Umbilical cord (tissue), 2 donors: ENCODE results near the gene GPR146. TPM values are rescaled to one million over a fixed set of nuclear protein-coding genes. Genes with fewer than 3 reads are reported as not detected.
"Not testable (repeated sequence)": the region's sequence is repeated elsewhere in the genome, so short reads cannot be mapped to it uniquely, and the experiment has no call there.

ENCODE experiments used
- DNase-seq: peaks from one replicate; pipeline ENCODE4 v3.0.0-alpha.2; 2015; ENCODE audit warnings: low spot score
- total RNA-seq: library from RNA; depleted of rRNA; stranded (reverse); fragments of >200 nt; gene quantifications from one replicate; pipeline ENCODE4 v1.2.3, GENCODE V29; 2014; ENCODE audit warnings: low replicate concordance; ENCODE audit not compliant: insufficient read depth

GPR146 gene, protein sequence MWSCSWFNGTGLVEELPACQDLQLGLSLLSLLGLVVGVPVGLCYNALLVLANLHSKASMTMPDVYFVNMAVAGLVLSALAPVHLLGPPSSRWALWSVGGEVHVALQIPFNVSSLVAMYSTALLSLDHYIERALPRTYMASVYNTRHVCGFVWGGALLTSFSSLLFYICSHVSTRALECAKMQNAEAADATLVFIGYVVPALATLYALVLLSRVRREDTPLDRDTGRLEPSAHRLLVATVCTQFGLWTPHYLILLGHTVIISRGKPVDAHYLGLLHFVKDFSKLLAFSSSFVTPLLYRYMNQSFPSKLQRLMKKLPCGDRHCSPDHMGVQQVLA
- 14.9 TPM for total RNA-seq

DNA sequence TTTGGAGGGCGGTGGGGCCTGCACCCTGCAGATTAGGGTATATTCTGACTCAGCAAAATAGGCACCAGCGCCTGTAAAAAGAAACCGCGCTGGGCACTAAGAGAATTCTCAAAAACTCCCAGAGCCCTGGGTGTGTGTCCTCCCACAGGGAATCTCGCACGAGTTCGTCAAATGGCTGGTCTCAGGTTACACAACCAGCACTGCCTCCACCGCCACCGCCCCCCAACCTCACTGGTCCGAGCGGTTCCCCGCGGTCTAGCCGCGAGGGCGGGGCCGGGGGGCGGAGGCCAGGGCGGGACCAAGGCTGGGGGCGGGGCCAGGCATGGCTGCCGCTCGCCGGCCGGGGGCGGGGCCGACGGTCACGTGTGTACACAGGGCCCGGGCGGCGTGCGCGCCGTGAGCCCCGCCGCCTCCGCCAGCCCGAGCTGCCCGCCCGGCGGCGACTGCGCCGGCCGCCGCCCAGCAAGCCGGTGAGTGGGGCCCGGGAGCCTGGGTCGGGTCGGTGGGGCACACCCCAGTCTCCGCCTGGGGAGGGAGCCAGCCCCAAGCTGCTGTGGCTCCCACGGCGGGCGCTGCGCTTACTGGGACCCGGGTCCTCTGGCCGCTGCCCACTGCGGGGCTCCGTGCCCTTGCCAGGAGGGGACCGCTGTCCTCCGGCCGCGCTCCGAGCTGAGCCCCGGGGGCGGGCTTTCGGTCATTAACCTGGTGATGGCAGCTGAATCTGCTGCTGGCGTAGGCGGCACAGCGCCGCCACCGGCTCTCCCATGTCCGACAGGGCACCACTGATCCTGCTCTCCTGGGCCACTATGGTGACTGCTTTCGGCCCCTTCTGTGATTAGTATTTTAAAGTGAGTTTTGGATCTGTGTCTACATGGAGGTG lies at the start of gene GPR146:
GPR146 (plus strand) TSS at position 358 of the 880 bp plus-strand sequence. CDS start 12,970 bp downstream, outside the sequence.
- peak; percentile 99 for DNase-seq

DNA sequence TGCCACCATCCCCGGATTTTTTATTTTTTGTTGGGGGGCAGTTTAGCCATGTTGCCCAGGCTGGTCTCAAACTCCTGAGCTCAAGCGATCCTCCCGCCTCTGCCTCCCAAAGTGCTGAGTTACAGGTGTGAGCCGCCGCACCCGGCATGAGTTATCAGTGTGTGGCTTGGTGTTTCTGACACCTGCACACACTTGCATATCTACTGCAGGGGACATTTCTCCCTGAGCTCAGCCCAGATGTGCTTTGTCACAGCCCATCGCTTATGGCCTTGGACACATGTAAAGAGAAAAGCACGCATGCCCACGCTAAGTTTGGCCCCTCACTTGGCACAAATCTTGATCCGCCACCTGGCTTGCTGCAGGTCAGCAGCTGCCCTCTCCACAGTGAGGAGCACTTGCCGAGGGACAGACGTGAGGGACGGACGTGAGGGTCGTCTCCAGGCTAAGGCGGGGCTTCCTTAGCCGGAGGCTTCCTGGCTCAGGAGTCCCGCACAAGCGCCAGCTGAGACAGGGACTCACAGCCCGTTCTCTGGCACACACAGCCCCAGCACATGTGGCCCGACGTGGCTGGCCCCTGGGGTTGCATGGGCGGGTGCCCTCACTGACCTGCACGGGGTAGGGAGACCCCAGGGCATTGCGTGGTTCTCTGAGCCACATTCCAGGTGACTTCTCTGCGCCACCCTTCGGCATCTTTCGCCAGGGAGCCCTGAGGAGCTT lies 49.6 kb upstream of the GPR146 start:
- DNase-seq = no peak

DNA sequence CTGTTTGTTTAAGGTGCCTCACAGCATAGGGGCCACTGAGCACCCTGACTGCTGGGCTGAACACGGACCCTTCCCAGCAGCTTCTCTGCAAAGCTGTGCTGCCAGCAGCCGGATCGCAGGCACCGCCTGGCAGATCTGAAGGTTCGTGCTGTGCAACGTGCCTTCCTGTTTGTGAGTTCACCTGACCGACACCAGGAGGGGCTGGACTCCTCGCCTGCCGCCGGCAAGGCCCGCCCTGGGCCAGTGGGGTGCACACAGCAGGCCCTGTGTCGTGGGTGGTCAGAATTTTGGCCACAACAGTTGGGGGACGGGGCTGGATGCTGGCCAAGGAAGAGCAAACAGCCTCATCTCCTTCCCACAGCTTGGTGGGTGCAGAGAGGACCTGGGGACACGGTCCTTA lies 48.8 kb upstream of the GPR146 start:
- no peak for DNase-seq

DNA sequence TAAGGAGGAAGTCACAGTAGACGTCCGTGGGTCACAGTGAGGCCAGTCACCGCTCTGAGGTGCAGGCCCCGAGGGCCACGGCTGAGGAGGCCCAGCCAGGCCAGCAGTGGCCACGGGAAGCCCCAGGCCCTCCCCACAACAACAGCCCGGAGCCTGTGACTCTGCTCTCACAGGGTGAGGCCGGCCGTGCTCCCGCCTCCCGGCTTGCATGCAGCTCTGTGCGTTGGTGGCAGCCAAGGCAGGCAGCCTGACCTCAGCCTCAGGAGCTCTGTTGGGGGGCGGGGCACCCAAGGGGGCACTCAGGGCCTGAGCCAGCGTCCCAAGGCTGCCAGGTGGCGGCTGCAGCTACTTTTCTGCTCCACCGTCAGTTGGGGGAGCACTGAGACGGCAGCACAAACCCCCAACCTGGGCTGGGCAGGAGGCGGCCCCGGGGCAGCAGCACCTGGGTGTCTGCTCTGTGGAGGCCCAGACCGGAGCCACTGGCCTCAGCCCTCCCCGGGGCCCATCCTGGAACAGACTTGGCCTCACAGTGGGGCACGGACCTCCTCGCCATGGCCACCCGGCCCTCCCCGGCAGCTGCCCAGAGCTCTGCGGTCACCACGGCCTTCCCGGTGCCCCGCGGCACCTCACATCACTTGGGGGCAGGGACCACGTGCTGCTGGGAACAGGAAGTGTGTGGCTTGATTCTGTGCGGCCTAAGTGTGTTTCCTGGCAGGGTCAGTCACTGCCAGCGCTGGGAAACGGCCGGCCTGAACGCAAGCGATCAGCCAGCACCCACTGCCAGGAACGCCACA lies 48.1 kb upstream of the GPR146 start:
- no peak for DNase-seq

DNA sequence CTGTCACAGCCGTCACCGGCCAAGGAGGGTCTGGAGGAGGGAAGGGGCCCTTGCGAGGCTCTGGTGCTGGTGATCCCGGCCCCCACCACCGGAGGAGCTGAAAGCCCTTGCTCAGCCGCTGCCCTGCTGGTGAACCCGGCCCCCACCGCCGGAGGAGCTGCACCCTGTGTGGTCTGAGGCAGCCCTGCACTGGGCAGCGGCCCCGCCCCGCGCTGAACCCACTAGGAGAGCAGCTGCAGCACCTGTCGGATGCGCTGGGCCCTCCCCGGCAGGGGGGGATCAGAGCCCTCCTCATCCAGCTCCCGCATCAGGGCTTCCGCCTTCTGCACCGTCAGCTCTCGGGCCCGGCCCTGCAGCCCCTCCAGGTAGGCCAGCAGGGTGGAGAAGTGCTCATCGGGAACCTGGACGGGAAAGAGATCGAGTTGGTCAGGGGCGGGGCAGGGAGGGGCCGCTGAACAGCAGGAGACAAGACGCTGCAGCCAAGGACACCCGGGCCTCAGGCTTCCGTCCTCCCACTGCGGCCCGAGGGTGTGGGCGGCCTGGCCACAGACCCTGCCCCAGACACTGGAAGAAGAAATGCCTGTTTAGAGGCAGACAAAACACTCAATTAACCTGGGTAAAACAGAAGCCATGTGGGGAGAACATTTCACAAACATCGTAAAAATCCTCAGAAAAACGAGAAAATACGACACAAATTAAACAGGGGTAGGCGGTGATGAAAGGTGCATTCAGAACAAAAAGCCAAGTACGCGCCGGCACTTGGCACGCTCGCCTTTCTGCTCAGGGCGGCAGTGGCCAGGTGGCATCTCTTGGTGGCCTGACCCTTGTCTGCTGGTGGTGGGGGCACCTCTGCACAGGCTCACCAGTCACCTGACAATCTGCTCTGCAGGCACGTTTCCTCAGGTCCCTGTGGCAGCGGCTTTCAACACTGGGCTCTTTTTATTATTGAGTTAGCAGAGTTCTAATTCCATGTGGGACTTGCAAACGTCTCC lies 46.6 kb upstream of the GPR146 start:
- no peak for DNase-seq

GRCh38 chr7:999149-999879 lies 45.0 kb upstream of the GPR146 start:
- no peak for DNase-seq

DNA sequence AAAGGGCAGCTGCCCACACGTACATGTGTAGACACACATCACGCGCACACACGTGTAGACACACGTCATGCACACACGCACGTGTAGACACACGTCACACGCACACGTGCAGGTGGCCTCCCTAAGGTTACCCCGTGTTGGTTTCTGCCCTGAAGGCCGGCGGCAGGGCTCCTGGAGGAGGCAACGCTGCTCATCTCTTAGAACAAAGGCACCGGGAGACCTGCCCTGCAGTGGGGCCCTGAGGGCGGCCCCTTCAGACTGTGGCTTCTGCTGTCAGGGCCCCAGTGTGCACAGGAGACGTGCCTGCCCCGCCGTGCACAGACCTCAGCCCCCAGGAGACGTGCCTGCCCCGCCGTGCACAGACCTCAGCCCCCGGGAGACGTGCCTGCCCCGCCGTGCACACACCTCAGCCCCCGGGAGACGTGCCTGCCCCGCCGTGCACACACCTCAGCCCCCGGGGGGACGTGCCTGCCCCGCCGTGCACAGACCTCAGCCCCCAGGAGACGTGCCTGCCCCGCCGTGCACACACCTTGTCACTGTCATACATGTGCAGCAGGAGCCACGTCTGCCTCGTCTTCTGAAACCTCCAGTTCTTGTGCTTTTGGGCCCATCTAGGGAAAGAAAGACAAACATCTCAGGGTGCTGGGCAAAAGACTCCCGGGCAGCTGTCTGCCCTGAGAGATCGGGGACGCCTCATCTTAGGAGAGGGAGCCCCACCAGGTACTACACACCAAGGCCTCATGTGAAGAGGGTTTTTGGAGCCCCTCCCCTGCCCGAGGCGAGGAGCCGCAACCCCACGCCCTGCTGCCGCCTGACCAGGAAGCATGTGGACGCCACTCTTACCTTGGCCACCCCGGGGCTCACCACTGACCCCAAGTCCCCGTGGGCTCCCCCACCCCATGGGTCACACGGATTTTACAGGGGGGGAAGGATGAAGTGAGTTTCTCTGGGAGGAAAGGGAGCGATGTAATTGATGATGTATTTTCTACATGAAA lies 44.1 kb upstream of the GPR146 start:
- no peak for DNase-seq

GRCh38 chr7:1001069-1001770 lies 43.1 kb upstream of the GPR146 start:
- not testable (repeated sequence) for DNase-seq

DNA sequence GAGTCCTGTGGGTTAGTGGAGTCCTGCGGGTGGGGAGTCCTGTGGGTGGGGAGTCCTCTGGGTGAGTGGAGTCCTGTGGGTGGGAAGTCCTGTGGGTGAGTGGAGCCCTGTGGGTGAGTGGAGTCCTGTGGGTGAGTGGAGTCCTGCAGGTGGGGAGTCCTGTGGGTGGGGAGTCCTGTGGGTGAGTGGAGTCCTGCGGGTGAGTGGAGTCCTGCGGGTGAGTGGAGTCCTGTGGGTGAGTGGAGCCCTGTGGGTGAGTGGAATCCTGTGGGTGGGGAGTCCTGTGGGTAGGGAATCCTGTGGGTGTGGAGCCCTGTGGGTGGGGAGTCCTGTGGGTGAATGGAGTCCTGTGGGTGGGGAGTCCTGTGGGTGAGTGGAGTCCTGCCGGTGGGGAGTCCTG lies 42.3 kb upstream of the GPR146 start:
- not testable (repeated sequence) for DNase-seq

- not testable (repeated sequence) for DNase-seq
These were observed 41.9 kb upstream of the GPR146 start for GRCh38 chr7:1002445-1002844.

GRCh38 chr7:1004018-1004852 lies 40.1 kb upstream of the GPR146 start:
- no peak for DNase-seq

- DNase-seq = no peak
These were observed 39.0 kb upstream of the GPR146 start for GRCh38 chr7:1005303-1005702.

DNA sequence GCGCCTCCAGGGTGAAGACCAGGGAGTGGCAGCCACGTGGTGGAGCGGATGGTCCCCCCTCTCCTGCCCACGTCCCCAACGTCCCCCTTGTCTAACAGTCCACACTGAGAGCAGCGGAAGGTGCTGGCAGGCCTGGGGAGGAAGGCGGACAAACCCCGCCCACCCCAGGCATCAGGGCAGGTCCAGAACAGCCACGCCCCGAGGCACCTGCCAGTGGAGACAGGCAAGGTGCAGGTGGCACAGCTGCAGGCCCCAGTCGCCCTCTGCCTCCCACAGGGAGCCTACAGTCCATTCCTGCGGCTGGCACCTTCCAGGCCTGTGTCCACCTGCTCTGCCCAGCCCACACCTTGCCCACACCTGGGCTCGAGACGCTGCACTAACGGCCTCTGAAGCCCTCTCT lies 36.4 kb upstream of the GPR146 start:
- no peak for DNase-seq

DNA sequence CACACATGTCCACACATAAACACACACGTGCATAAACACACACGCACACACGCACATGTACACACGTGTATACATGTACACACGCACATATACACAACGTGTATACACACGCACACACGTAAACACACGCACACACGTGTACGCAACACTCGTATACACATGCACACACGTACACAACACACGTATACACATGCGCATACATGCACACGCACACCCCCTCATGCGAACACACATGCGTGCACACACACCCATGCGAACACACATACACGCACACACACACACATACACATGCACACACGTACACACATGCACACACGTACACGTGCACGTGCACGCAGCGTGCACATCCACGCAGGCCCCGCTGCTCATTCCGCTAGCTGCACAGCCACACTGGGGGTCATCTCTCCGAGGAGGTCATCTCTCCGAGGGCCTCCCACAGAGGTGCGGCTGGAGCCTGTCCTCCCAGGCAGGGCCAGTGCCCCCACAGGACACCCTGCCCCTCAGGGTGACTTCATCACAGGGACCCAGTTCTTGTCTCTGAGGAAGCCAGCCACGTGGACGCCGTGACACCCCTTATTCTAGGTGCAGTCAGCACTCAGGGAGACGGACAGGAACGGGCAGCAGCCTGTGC lies 35.5 kb upstream of the GPR146 start:
- no peak for DNase-seq

- no peak for DNase-seq
These were observed 34.6 kb upstream of the GPR146 start for GRCh38 chr7:1009747-1010146.

DNA sequence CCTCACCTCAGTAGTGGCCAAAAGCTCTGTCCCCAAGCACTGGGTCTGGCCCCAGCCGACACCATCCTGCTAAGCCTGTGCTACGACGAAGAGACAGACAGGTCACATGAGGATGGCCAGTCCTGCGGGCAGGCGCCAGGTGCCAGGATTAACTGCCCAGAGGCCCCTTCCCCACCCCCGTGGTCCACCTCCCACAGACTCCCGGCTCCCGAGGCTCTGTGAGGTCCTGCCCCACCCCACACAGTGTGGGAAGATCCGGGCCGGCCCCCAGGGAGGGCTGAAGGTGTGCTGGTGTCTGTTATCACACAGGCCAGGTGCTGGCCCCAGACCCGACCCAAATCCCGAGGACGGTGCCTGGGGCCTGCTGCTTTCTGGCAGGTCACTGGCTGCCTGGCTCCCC lies 34.1 kb upstream of the GPR146 start:
- no peak for DNase-seq
